ENCODE results near the gene KHDC3L. TPM values are rescaled to one million over a fixed set of nuclear protein-coding genes. Genes with fewer than 3 reads are reported as not detected.

KHDC3L gene
- total and polyA plus RNA-seq, 2 of the 4 experiments (the other 2 are of a cell fraction), result not detected

GRCh38 chr6:73377225-73377624 is 14.8 kb downstream of the KHDC3L start:
- Histone ChIP-seq H2AK9ac (replicated peaks; ENCODE audit: low read depth, low read length, poor library complexity) (no peak overlapping the region), H4K5ac (ENCODE audit: low read depth, low read length) (no peak overlapping the region), H3K9ac (ENCODE audit: low read depth, low read length) (no peak overlapping the region), H3K36me3 (ENCODE audit: control insufficient read depth, insufficient read depth, low read length) (no peaks in the 10 kb centered on the region), H3K27ac (ENCODE audit: insufficient read depth, low read length) (no peak overlapping the region), H2BK15ac (ENCODE audit: low read depth, low read length) (no peak overlapping the region), H3K56ac (ENCODE audit: extremely low read depth, insufficient read depth, low read length) (no peak overlapping the region), H3K4ac (ENCODE audit: low read depth, low read length) (no peak overlapping the region), H3K79me1 (ENCODE audit: low read depth in 1 of 2, low read length in 2 of 2) (no peaks in the 10 kb centered on the region), H3K27me3 (ENCODE audit: control insufficient read depth, insufficient read depth, low read length) (no peaks in the 10 kb centered on the region), H3K9me1 (ENCODE audit: insufficient read depth, low read length) (no peaks in the 10 kb centered on the region), H3K18ac (ENCODE audit: low read depth, low read length) (no peak overlapping the region), H3K4me2 (ENCODE audit: low read depth, low read length) (no peak overlapping the region), H3K23ac (ENCODE audit: low read depth, low read length) (no peak overlapping the region), H4K20me1 (ENCODE audit: insufficient read depth, low read length) (no peaks in the 10 kb centered on the region), H3K9me3 (ENCODE audit: control insufficient read depth, insufficient read depth, low read length) (peaks cover 4% of the 10 kb centered on the region), H2BK5ac (ENCODE audit: low read depth, low read length, poor library complexity, severe bottlenecking) (no peak overlapping the region), H2BK120ac (ENCODE audit: low read depth, low read length) (no peak overlapping the region), H3K14ac (replicated peaks; ENCODE audit: low read depth, low read length) (no peak overlapping the region), H3K4me1 (ENCODE audit: control insufficient read depth, insufficient read depth, low read length) (no peaks in the 10 kb centered on the region), H4K8ac (ENCODE audit: low read depth in 2 of 2, low read length in 2 of 2) (no peak overlapping the region), H4K91ac (ENCODE audit: insufficient read depth, low read depth, low read length) (no peak overlapping the region), H3K4me3 (ENCODE audit: insufficient read depth, low read depth, low read length) (no peak overlapping the region), H2AK5ac (ENCODE audit: low read depth, low read length) (no peak overlapping the region), H2BK20ac (ENCODE audit: low read depth, low read length) (no peak overlapping the region), H2AFZ (replicated peaks; ENCODE audit: low read length, poor library complexity) (no peak overlapping the region)
- ChIA-PET CTCF (interaction anchor here (0.7 kb wide), 1 partner anchor 10 kb away, joined by 5 read pairs; no protein-coding TSS in a partner anchor), POLR2A (ENCODE audit: unreplicated experiment) (no interaction called here)
- TF ChIP-seq CEBPB (IDR thresholded peaks at IDR 0.05; ENCODE audit: low read depth, low read length), result no peak
- no peak for TF ChIP-seq BHLHE40 (IDR thresholded peaks at IDR 0.05; ENCODE audit: low read depth, low read length)
- no peak for TF ChIP-seq CTCF (conservative IDR thresholded peaks at IDR 0.05; ENCODE audit: low read depth, low read length)
- no peak for TF ChIP-seq MAZ (IDR thresholded peaks at IDR 0.05; ENCODE audit: borderline replicate concordance, low read depth, low read length)
- no peak for TF ChIP-seq USF2 (IDR thresholded peaks at IDR 0.05; ENCODE audit: low read depth, low read length)
- TF ChIP-seq NFE2L2 (IDR thresholded peaks at IDR 0.05; ENCODE audit: low read depth, low read length), result no peak
- TF ChIP-seq CHD1 (IDR thresholded peaks at IDR 0.05; ENCODE audit: low read depth, low read length), result no peak
- TF ChIP-seq FOS (IDR thresholded peaks at IDR 0.05; ENCODE audit: low read depth, low read length), result no peak
- no peak for ATAC-seq (ENCODE audit: low read depth)
- DNase-seq, result no peak
- dilution Hi-C loops (cut with HindIII; ENCODE audit: low sequenced_read_pairs, unreplicated experiment), result no loop called here
- in situ Hi-C loops (cut with MboI; ENCODE audit: low sequenced_read_pairs), result no loop called here
- BruUV-seq (replicated peaks), result no TSS peak
- WGBS, 2 experiments (ENCODE audit: extremely low coverage in 2 of 2, insufficient read length in 1 of 2), result no CpG with 5 or more reads among the region's 3 CpGs
- intact Hi-C loops (cut with micrococcal nuclease), result no loop called here
